Measurements from ENCODE around the gene LRRIQ1.
"Not testable (repeated sequence)": the region's sequence is repeated elsewhere in the genome, so short reads cannot be mapped to it uniquely, and the experiment has no call there.

Gene LRRIQ1

GRCh38 chr12:85036234-85036707 lies at the start of gene LRRIQ1, which contains the start of gene TSPAN19:
Gene LRRIQ1, plus strand, starts transcription at chr12:85036351. Its CDS starts 1,826 bp downstream, at chr12:85038177.
Gene TSPAN19, minus strand, starts transcription at chr12:85036277. Its CDS starts 6,331 bp downstream, at chr12:85029946.
- DNase-seq (ENCODE audit: low read depth): no peak

- DNase-seq (ENCODE audit: low read depth): no peak
Measured at GRCh38 chr12:84986586-84986985, 49.6 kb upstream of the LRRIQ1 start.

GRCh38 chr12:84994426-84994825 lies 41.7 kb upstream of the LRRIQ1 start:
- no peak for DNase-seq (ENCODE audit: low read depth)

- no peak for DNase-seq (ENCODE audit: low read depth)
Measured at GRCh38 chr12:84995641-84996040, 40.5 kb upstream of the LRRIQ1 start.

GRCh38 chr12:84996759-84997158 lies 39.4 kb upstream of the LRRIQ1 start:
- no peak for DNase-seq (ENCODE audit: low read depth)

GRCh38 chr12:84998341-84998740 lies 37.8 kb upstream of the LRRIQ1 start:
- no peak for DNase-seq (ENCODE audit: low read depth)

- no peak for DNase-seq (ENCODE audit: low read depth)
Measured at GRCh38 chr12:85000729-85001128, 35.4 kb upstream of the LRRIQ1 start.

- no peak for DNase-seq (ENCODE audit: low read depth)
Measured at GRCh38 chr12:85002778-85003296, 33.3 kb upstream of the LRRIQ1 start.

- DNase-seq (ENCODE audit: low read depth): no peak
Measured at GRCh38 chr12:85004204-85004603, 31.9 kb upstream of the LRRIQ1 start.

GRCh38 chr12:85005047-85005446 lies 31.1 kb upstream of the LRRIQ1 start:
- DNase-seq (ENCODE audit: low read depth): not testable (repeated sequence)

GRCh38 chr12:85005615-85006014 lies 30.5 kb upstream of the LRRIQ1 start:
- no peak for DNase-seq (ENCODE audit: low read depth)

- no peak for DNase-seq (ENCODE audit: low read depth)
Measured at GRCh38 chr12:85006206-85006605, 29.9 kb upstream of the LRRIQ1 start.

GRCh38 chr12:85007836-85008235 lies 28.3 kb upstream of the LRRIQ1 start:
- no peak for DNase-seq (ENCODE audit: low read depth)

- DNase-seq (ENCODE audit: low read depth): no peak
Measured at GRCh38 chr12:85016413-85016812, 19.7 kb upstream of the LRRIQ1 start.

GRCh38 chr12:85017133-85017532 lies 19.0 kb upstream of the LRRIQ1 start:
- no peak for DNase-seq (ENCODE audit: low read depth)

GRCh38 chr12:85017618-85018017 lies 18.5 kb upstream of the LRRIQ1 start:
- DNase-seq (ENCODE audit: low read depth): no peak

- no peak for DNase-seq (ENCODE audit: low read depth)
Measured at GRCh38 chr12:85018098-85018497, 18.1 kb upstream of the LRRIQ1 start.

GRCh38 chr12:85029456-85029855 lies 6.7 kb upstream of the LRRIQ1 start:
- no peak for DNase-seq (ENCODE audit: low read depth)

- no peak for DNase-seq (ENCODE audit: low read depth)
Measured at GRCh38 chr12:85036733-85037132, 582 bp downstream of the LRRIQ1 start.

GRCh38 chr12:85041395-85041794 lies 5.2 kb downstream of the LRRIQ1 start:
- no peak for DNase-seq (ENCODE audit: low read depth)

GRCh38 chr12:85043829-85044228 lies 7.7 kb downstream of the LRRIQ1 start:
- no peak for DNase-seq (ENCODE audit: low read depth)

- no peak for DNase-seq (ENCODE audit: low read depth)
Measured at GRCh38 chr12:85057370-85057963, 21.3 kb downstream of the LRRIQ1 start.

- DNase-seq (ENCODE audit: low read depth): no peak
Measured at GRCh38 chr12:85058339-85058738, 22.2 kb downstream of the LRRIQ1 start.

- DNase-seq (ENCODE audit: low read depth): no peak
Measured at GRCh38 chr12:85059594-85059993, 23.4 kb downstream of the LRRIQ1 start.

All from stimulated activated CD8-positive, alpha-beta memory T cell treated with anti-CD3 and anti-CD28 coated beads, Interleukin-12 subunit alpha, Interleukin-12 subunit beta, amount 100 ng/mL, for 4 hours (primary cell).